GM18873 (cell line): ENCODE measurements around the gene CMTR1.

ENCODE experiments used
- ATAC-seq: cut with Tn5 transposase; IDR thresholded peaks from one replicate; pipeline ENCODE4 v1.9.1; 2021; ENCODE audit warnings: mild to moderate bottlenecking, moderate library complexity, moderate number of reproducible peaks; ENCODE audit not compliant: unreplicated experiment, low FRiP score

The CMTR1 gene

DNA sequence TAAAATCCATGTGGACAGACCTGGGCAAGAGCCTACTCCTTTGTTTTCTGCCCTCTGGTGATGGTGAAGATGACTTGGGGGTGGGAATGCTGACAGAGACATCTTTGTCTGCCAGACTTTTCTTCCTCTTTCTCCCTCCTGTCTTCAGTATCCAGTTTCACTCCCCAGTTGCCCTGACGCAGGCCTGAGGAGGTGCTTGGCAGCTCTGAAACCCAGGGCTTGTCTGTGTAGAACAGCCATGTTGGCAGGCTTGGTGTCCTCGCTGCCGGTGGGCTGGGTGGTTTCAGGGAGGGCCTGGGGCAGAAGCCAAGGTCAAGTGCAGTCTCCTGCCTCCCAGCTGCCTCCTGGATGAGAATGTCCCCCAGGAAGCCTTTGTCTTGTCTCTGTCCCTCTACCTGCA, 44.2 kb downstream of the CMTR1 start:
- ATAC-seq = no peak

- no peak for ATAC-seq
Observed at GRCh38 chr6:37477656-37478435, 44.8 kb downstream of the CMTR1 start.

- ATAC-seq = no peak
Observed at GRCh38 chr6:37478827-37479226, 45.8 kb downstream of the CMTR1 start.

GRCh38 chr6:37479266-37479854, 46.3 kb downstream of the CMTR1 start:
- no peak for ATAC-seq

DNA sequence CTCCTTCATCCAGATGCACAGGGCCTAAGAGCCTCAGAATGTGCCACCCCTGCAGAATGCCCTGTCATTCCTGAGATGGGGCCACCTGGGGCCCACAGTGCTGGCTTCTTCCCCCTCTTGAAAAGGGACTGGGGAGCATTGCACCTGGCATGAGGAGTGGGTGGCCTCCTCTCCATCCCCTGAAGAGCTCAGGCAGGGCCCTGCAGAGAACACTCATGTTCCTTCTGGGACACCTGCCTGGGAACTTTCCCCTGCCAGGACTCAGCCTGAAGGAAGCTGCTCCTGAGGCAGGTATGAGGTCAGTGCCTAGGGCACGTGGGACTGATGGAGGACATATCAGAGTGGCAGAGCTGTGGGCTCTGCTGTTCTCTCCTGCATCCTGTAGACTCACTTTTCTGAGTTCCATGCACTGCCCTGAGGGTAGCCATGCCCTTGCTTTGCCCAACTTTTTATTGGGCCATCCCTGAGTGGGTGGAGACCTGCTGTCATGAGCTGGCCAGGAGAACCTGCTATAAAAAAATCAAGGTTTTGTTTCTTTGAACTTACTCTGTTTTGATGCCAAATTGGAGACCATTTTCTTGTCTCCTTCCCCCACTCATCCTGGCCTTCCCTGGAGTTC, 47.2 kb downstream of the CMTR1 start:
- ATAC-seq = no peak

GRCh38 chr6:37480951-37481534, 48.0 kb downstream of the CMTR1 start:
- no peak for ATAC-seq

DNA sequence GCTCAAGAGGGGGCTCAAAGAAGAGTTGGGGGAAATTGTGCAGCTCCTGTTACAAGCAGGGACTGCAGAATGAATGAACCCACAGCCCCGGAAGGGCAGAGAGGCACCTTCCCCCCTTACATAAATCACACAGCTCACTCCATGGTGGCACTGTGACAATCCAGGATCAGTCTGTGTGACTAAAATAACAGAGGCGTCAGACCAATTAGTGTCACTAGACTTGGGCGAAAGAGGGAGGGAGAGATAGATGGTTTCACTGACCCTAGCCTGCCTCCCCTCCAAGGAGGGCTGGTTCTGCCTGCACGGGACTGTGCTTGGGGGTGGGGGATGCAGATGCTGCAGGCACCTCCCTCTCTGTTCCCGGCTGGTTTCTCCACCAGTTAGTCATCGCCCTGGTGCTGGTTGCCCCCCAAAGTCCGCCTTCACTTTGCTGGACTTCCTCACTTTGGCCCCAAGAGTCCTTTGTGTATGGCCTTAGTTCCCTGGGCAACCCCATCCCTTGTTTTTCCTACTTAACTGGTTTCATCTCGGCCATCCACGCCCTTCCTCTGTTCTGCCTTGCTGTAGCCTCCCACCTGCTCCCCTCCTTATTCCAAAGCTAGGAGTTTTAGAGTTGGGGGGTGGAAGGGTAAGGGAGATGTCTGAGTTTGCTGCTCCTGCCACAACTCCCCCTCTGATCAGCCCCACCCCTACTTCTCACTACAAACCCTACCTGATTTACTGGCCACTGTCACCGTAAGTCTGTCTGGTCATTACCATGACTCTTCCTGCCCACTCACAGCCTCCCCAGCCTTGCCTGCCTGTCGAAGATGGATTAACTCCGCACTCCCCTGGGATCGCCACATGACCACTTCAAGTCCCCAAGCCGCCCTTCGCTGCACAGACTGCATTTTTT, 48.9 kb downstream of the CMTR1 start:
- no peak for ATAC-seq

GRCh38 chr6:37482606-37483251, 49.7 kb downstream of the CMTR1 start:
- ATAC-seq = no peak

GRCh38 chr6:37483252-37483901, 50.4 kb downstream of the CMTR1 start:
- ATAC-seq = no peak

GRCh38 chr6:37483917-37484785, 51.1 kb downstream of the CMTR1 start:
- ATAC-seq = no peak

DNA sequence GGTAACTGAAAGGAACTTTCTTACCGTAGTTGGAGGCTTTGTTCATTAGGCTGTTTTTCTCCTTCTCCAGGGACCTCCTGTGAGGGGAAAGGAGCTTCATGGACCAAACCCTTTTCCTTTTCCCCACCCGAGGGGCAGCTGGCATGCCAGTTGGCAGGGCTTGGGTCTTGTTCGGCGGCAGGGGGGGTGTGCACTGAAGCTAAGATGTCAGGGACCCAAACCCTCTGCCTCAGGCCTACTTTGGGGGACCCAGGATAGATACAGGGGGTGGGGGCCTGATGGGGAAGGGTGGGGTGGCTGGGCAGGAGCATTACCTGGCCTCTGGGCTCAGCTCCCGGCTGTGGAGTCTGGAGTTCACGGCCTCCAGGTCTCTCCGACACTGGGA, 51.8 kb downstream of the CMTR1 start:
- ATAC-seq = no peak

GRCh38 chr6:37485291-37485702, 52.3 kb downstream of the CMTR1 start:
- ATAC-seq = no peak

GRCh38 chr6:37486121-37486839, 53.3 kb downstream of the CMTR1 start:
- ATAC-seq = no peak

DNA sequence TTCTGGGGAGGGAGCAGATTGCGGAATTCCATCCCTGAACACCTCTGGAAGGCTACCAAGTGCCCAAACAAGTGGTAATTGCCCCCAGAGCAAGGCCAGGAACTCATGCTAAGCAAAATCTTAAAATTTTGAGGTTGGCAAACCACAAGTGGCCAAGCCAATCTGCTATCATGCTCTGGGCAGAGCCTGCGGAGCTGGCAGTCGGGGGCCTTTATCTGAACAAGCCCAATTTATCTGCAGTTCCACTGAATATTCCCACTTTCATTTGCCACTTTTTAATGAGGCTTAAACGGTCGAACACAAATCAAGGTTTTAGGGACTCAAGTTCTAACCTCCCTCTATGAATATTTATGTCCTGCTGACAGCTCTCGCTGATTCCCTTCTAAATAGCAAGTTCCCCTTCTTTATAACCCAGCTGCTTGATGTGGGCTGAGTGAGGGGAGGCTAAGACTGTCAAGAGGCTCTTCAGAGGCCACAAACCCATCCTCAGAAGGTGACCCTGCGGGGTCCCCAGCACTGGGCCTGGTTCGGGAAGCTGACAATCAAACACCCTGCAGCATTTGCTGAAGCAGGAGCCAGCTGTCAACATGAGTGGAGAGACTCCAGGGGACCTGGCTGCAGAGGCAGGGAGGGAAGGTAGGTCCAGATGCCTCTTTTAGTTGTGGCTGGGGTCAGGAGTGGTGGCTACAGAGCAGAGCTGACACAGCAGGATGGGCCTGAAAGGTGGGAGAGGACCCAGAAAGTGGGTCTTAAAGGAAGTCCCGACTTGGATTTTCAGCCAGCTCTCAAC, 54.8 kb downstream of the CMTR1 start:
- no peak for ATAC-seq

DNA sequence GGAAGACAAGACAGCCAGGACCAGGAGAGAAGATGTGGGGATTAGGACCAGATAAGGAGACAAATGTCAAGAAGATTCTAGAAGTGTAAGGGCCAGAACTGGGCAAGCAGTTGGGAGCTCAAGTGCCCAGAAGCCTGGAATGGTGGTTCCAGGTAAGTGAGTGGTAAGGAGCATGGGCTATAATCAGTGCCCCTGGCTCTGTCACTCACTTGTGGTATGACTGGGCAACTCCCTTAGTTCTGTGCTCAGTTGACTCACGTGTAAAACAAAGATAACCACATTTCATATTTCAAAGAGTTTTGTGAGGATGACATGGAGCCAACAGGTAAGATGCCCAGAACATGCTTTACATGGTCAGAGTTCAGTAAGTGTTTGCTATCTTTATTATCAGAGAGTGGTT, 55.5 kb downstream of the CMTR1 start:
- ATAC-seq = no peak

DNA sequence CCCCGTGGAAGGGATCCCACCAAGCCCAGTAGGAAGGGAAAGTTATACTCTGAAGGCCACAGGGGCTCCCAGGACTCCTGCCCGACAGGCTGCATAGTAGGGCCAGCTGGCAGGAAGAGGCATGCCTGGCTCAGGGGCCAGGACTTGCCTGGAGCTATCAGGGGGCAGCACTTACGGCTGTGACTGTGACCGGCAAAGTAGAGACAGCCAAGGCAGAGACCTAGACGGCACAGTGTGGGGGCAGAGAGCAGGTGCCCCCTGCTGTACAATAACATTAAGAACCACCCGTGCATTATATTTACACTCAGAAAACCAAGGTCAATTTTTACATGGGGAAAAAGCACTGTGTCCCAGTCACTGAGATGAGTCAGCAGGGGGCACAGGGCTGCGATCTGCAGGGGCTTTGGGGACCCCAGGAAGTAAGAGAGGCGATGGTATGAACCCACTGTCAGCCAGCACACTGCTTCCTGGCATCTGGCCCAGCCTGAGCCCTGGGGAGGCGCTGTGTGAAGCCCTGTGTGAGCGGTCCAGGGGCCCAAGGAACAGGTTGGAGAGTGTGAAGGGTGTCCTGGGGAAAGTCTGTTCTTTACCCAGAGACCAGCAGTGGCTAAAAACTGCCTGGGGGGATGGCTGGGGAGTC, 56.8 kb downstream of the CMTR1 start:
- no peak for ATAC-seq
